Upper lobe of right lung (tissue), 1 donor: ENCODE data around the gene LAMC3. TPM values are rescaled to one million over a fixed set of nuclear protein-coding genes. Genes with fewer than 3 reads are reported as not detected.

Source experiments
- ATAC-seq: fragments of 200-7000 bp; cut with Tn5 transposase; one replicate; pipeline ENCODE4 v1.9.1; 2020; ENCODE audit warnings: mild to moderate bottlenecking, moderate library complexity
- DNase-seq: peaks from one replicate; pipeline ENCODE4 v3.0.0-alpha.2; 2020
- H3K27ac ChIP-seq: fragments of 200-600 bp; one replicate; pipeline ENCODE4 v1.8.0; 2022
- H3K27me3 ChIP-seq: fragments of 200-600 bp; one replicate; pipeline ENCODE4 v1.8.0; 2022; ENCODE audit warnings: mild to moderate bottlenecking
- H3K36me3 ChIP-seq: fragments of 200-600 bp; one replicate; pipeline ENCODE4 v1.8.0; 2022
- H3K4me1 ChIP-seq: fragments of 200-600 bp; one replicate; pipeline ENCODE4 v1.8.0; 2022
- H3K4me3 ChIP-seq: fragments of 200-600 bp; one replicate; pipeline ENCODE4 v1.8.0; 2022; ENCODE audit warnings: mild to moderate bottlenecking
- H3K9me3 ChIP-seq: fragments of 200-600 bp; one replicate; pipeline ENCODE4 v1.8.0; 2022
- CTCF ChIP-seq: fragments of 200-600 bp; IDR thresholded peaks from one replicate; pipeline ENCODE4 v1.8.0; 2022; ENCODE audit warnings: antibody characterized with exemption
- intact Hi-C: fragments of 100-400 bp; cut with DNase I; formaldehyde crosslinking; loops from one replicate; pipeline ENCODE4 v1.11.0; 2022
- total RNA-seq: library from RNA; stranded (reverse); fragmentation: NEBNext Ultra II Directional; extraction: Animal tissue kit (Norgen Biotek cat#: 25700); gene quantifications from one replicate; pipeline ENCODE4 v1.2.1, GENCODE V29; 2021
- donor health status: DM: no; HTN: yes; CAD: no; lungs with severe emphysema.

The LAMC3 gene
- total RNA-seq, 1 donor from 2014 or later, result 28.5 TPM

- Histone ChIP-seq H3K4me3 (no peak overlapping the region), H3K9me3 (no peaks in the 10 kb centered on the region), H3K27ac (no peak overlapping the region), H3K27me3 (no peaks in the 10 kb centered on the region), H3K36me3 (no peaks in the 10 kb centered on the region), H3K4me1 (no peaks in the 10 kb centered on the region)
- no peak for TF ChIP-seq CTCF
- ATAC-seq, result no peak
- intact Hi-C loops, result no loop called here
- DNase-seq, result no peak
Observed at GRCh38 chr9:130989891-130990290, 19.1 kb upstream of the LAMC3 start.

GRCh38 chr9:130990306-130990977, 18.5 kb upstream of the LAMC3 start:
- Histone ChIP-seq H3K4me1 (no peaks in the 10 kb centered on the region), H3K4me3 (no peak overlapping the region), H3K9me3 (no peaks in the 10 kb centered on the region), H3K27ac (no peak overlapping the region), H3K36me3 (no peaks in the 10 kb centered on the region), H3K27me3 (no peaks in the 10 kb centered on the region)
- no peak for ATAC-seq
- no peak for TF ChIP-seq CTCF
- intact Hi-C loops, result no loop called here
- no peak for DNase-seq

- no peaks in the 10 kb centered on the region for H3K4me1 ChIP-seq
- no peak overlapping the region for H3K4me3 ChIP-seq
- TF ChIP-seq CTCF, result no peak
- H3K9me3 ChIP-seq, result no peaks in the 10 kb centered on the region
- intact Hi-C loops, result no loop called here
- ATAC-seq (no peak), DNase-seq (no peak)
- no peak overlapping the region for H3K27ac ChIP-seq
- no peaks in the 10 kb centered on the region for H3K36me3 ChIP-seq
- H3K27me3 ChIP-seq, result no peaks in the 10 kb centered on the region
Observed at GRCh38 chr9:130990978-130991777, 17.8 kb upstream of the LAMC3 start.

GRCh38 chr9:130991778-130992681, 16.9 kb upstream of the LAMC3 start:
- Histone ChIP-seq H3K4me3 (no peak overlapping the region), H3K27ac (no peak overlapping the region), H3K4me1 (no peaks in the 10 kb centered on the region), H3K27me3 (no peaks in the 10 kb centered on the region), H3K9me3 (no peaks in the 10 kb centered on the region), H3K36me3 (no peaks in the 10 kb centered on the region)
- intact Hi-C loops, result no loop called here
- DNase-seq (no peak), ATAC-seq (no peak)
- no peak for TF ChIP-seq CTCF

- no peak for TF ChIP-seq CTCF
- Histone ChIP-seq H3K27me3 (no peaks in the 10 kb centered on the region), H3K4me1 (no peaks in the 10 kb centered on the region), H3K36me3 (no peaks in the 10 kb centered on the region), H3K4me3 (no peak overlapping the region), H3K27ac (no peak overlapping the region), H3K9me3 (no peaks in the 10 kb centered on the region)
- no peak for ATAC-seq
- DNase-seq, result no peak
- intact Hi-C loops, result no loop called here
Observed at GRCh38 chr9:130992682-130993032, 16.3 kb upstream of the LAMC3 start.
